NK-92 (cell line): ENCODE data around the gene PPP1CC.
"Not testable (repeated sequence)": the region's sequence is repeated elsewhere in the genome, so short reads cannot be mapped to it uniquely, and the experiment has no call there.

Experiments
- DNase-seq: peaks from one replicate; lab custom pipeline; 2025; ENCODE audit not compliant: unreplicated experiment; lab: John Stamatoyannopoulos, UW

PPP1CC gene

DNA sequence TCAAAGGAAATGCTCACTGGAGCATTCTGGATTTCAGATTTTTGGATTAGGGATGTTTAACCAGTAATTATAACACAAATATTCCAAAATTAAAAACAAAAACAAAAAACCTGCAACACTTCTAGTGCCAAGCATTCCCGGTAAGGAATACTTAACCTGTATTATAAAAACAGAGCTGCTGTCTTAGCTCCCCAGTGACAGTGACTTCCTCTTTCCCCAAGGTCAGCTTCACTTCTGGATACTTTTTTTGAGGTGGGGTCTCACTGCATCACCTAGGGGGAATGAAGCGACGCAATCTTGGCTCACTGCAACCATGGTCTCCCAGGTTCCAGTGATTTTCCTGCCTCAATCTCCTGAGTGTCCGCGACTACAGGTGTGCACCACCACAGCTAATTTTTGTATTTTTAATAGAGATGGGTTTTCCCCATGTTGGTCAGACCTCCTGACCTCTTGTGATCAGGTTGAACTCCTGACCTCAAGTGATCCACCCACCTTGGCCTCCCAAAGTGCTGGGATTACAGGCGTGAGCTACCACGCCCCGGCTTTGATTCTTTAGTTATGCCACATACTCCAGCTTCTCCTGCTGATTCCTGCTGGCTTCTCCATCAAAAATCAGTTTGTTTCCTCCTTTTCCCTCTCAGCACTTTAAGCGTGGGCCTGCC is 15.9 kb downstream of the PPP1CC start:
- no peak for DNase-seq

DNA sequence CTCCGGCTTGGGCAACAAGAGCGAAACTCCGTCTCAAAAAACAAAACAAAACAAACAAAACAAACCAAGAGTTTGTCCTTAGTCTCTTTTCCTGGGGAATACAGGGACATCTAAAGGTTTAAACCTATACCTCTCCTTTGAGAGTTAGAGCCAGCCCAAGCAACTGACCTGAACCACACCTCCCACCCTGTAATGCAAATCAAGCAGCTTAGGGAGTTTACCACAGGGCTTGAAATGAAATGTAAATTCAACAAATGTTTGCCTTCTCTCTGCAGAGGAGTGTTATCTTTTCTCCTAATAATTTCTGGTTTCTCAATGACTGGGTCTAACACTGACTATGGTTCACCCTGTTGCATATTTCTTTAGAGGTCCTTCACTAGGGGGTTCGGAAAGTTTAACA is 16.7 kb downstream of the PPP1CC start:
- no peak for DNase-seq

DNA sequence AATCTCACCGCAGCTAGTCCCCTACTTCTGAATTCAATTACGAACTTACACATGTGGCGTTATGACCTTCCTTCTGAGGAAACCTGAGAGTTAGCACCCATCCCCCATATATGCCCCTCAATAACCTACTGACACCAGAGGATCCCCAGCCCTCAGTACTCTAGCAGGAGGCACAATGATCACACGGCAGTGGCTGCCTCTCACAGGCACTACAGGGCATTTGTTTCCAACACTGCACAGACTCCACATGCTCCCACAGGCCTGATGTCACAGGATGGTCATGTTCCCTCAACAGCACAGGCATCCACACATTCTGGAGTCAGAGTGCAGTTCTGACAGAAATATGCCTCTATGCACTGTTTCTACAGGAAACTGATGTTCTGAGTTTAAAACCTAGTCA is 17.4 kb downstream of the PPP1CC start:
- no peak for DNase-seq

DNA sequence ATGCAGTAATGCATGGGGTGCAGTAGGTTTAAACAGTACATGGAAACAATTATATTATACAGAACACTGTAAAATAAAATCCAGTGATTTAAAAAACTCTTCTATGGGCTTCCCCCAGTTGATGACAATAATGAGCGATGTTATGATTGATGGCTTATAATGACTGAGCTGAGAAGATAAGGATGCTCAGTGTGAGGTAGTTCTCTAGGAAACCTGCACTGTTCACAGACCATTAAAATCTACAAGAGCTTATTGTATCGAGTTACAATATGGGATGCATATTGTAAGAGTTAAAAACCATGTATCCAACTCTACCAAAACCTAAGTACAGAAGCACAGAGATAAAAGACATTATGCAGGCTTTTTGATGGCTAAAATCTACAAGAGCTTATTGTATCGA is 19.8 kb downstream of the PPP1CC start:
- DNase-seq: not testable (repeated sequence)

DNA sequence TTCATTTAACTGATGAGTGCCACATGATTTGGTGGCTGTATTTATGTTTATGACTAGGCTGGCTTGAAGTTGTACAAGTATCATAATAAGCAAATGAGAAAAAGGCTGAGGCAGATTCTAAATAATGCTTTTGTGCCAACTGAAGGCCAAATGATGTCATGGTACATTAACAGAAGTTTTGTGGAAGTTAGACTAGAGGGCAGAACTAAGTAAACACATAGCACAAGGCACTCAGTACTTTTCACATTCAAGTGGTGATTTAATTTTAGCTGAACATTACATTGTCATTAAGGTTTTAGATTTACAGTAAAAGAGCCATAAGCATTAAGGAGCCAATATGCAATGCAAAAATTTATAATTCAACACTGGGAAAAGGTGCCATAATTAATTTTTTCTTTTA is 21.1 kb downstream of the PPP1CC start:
- no peak for DNase-seq

DNA sequence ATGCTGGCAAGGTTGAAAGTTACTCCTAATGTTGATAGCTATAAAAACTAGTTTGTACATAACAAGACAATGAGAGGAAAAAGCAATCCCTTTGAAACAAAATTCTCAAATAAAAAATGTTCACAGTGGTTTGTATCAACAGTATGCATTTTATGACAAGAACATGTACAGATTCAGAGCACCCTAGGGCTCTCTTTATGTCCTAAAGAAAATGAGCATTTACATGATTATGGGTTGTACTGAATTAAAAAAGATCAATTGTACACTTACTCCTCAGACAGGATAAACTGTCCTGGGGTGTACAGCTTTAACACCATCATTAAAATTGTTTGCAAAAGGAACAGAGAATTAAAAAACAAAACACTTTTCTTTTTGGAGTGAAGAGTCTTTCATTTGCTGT is 22.2 kb downstream of the PPP1CC start:
- no peak for DNase-seq

DNA sequence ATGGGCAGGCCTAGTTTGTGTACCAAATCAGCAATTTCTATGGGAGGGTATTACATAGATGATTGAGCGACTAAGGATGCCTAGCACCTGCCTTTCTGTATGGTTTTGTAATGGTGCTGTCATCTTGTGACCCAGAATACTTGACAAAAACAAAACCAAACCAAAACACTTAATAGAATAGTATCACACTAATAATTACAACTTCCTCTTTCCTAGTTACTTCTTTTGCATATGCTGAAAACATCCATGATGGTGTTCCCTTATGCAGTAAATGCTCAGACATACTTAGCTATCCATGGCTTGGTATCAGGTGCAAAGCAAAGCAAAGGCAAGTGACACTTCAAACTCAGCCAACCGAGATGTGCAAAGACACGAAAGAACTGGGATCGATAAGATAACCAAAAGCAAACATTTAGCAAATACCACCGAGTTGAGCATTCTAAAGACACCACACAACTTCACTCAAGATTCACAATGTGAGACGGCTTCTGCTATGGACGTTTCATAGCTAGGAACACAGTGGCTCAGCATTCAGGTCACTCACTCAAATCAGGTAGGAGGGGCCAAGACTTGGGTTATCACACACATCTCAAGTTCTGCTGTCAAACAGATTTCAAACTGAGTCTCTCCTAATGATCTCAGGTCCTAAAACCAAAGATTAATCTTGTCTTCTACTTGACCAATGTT is 24.3 kb downstream of the PPP1CC start:
- DNase-seq: no peak

DNA sequence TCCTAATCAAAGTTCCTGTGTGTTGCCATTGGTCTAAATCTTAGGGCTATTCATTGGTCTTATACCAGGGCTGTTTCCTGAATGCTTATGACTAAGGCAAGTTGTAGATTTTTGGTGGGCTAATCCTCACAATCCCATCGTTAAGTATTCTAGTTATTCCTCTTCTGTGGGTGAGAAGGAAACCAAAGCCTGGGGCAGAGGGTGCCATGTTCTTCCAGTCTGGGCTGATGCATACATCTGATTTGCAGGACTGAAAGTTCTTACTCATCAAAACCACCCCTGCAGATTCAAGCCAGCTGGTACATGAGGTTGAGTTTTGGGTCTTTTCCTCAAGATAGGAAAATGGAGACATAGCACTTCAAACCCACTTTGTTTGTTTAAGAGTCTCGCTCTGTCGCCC is 25.7 kb downstream of the PPP1CC start:
- DNase-seq: no peak

DNA sequence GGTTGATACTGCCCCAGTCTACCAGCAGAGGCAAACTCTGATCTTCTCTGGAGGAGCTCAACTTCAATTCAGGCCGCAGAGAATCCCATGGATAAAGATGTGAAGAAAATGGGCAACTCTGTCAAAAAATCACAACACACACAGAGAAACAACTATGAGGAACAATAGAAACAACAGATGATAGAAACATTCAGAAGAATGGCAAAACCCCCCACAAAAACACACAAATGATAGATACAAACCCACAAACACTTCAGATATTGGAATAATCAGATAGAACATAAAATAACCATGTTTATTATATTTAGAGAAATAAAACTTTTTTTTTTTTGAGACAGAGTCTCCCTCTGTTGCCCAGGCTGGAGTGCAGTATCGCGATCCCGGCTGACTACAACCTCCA is 33.8 kb downstream of the PPP1CC start:
- DNase-seq: no peak

DNA sequence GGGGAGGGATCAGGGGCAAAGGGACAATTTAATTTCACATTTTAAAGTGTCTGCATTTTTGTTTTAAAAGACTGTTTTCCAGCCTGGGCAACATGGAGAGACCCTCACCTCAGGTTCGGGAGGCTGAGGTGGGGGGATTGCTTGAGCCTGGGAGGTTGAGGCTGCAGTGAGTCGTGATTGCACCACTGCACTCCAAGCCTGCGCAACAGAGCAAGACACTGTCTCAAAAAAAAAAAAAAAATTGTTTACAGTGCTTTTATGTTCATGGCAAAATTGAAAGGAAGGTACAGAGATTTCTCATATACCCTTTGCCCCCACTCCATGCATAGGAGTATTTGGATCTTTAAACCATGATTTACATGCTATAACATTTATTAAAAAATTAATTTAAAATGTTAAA is 37.4 kb downstream of the PPP1CC start:
- no peak for DNase-seq

DNA sequence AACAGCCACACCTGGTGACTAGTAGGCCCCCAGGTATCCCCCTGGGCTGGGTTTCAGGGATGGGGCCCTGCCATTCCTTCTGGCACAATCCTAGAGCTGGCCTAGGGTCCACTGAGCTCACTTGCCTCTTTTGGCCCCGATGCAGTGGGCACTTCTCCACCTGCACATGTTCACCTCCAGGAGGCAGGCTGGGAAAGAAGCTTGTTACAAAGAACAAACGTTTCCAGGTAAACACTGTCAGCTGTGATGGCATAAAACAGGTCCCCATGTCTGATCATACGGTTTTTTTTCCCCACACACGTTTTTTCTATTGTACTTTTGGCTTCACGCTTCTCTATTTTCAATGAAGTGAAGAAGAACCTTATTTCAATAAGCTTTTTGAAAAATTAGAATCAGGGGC is 37.9 kb downstream of the PPP1CC start:
- DNase-seq: no peak

DNA sequence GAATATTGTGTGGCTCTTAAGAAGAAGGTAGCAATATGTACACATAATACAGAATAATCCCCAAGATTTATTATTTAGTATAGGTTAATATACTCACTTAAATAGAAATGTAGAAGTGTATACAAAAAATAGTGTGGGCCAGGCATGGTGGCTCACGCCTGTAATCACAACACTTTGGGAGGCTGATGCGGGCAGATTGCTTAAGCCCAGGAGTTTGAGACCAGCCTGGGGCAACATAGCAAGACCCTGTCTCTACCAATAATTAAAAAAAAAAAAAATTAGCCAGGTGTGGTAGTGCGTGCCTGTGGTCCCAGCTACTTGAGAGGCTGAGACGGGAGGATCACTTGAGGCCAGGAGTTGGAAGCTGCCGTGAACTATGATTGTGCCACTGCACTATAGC is 38.5 kb downstream of the PPP1CC start:
- no peak for DNase-seq

DNA sequence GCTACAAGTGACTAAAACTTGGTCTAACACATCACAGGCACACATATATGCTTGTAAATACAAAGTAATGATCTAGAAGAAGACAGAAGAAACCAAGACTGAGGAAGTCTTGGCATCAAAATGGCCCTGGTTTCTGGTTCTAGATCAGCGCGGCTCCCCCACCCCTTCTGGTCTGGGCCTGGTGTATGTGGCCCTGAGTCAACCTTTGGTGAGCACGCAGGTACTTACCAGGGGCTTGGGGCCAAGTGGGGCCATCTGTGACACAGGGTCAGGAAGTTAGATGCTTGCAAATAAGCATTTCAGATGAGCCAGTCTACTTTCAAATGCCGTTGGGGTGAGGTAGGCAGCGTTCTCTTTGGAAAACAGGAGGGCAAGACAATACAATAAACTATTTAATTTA is 40.6 kb downstream of the PPP1CC start:
- DNase-seq: no peak

DNA sequence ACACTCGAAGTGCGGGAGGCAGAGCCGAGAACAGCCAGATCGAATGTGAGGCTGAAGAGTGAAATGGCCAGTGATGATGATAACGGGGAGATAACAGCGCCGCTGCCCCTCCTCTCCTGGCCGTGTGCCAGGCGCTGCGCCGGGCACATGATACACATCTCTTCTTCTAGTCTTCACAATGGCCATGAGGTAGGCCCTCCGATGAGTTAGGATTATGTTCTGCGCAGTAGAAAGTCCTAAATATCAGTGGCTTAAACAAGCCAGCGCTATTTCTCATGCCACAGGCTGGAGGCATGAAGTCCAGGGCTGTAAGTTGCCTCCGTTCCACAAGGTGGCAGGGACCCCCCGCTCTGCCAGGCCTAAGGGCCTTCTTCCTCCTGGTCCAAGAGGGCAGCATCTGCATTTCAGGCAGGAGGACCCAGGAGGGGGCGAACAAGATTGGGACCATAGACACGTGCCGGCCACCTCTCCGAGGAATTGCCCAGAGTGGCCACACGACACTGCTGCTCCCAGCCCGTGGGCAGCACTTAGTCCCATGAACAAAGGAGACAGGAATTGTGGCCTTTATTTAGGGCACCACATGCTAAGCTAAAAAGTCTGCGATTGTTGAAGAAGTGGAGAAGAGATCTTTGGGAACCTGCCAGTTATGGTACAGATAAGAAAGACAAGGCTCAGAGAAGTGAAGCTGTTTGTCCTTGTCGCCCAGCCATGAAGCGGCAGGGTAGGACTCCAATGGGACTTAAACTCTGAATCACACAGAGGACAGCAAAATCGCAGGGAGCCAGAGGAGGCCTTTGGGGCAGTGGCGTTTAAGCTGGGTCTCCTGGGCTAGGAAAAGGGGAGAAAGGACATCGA is 42.9 kb downstream of the PPP1CC start:
- DNase-seq: no peak

DNA sequence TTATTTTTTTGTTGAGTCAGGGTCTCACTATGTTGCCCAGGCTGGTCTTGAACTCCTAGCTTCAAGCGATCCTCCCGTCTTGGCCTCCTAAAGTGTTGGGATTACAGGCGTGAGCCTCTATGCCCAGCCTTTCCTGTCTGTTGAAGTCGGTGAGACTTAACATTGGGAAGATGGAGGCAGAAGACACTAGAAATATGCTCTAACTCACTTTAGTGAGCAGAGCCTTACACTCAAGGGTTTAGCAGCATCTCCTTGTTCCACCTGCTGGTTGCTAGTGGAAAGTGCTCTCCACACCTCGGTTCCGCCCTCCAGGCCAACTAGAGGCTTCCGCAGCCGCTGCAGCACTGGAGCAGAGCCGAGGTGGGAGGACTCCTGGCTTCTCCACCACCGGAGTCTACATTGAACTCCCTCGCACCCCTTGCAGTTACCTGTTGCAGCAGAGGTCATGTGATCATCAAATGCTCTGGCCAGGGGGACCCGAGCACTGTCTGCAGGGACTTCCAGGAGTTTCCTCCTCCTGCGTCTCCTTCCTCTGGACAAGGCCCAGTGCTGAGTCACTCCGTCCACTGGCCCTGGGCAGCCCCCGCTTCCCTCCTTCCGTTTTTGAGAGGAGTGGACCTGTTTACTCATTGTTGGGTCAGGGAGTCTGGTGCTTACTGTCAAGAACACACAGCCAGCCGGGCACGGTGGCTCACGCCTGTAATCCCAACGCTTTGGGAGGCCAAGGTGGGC is 44.4 kb downstream of the PPP1CC start:
- DNase-seq: no peak

DNA sequence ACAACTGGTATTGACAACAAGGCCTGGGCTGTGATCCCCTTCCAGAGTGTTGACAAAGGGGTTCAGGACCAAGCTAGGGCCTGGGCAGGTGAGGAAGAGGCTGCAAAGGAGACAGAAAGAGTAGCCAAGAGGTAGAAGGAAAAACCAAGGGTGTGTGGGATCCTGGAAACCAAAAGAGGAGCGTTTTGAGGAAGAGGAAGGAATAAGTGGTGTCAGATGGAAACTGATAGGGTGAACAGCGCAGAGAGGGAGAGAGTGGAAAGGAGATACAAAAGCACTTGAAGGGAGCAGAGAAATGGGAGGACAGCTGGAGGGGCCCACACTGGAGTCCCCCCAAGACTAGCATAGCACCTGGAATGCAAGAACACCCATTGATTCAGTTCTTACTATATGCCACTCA is 45.5 kb downstream of the PPP1CC start:
- no peak for DNase-seq

DNA sequence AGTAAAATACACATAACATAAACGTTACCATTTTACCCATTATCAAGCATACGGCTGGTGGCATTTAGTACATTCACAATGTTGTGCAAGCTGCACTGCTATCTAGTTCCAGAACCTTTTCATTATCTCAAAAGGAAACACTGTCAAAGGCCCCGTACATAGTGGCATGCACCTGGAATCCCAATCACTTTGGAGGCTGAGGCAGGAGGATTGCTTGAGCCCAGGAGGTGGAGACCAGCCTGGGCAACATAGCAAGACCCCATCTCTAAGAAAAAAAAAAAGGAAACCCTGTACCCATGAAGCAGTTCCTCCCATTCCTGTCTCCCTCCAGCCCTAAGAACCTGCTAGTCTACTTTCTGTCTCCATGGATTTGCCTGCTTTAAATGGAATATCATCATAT is 46.4 kb downstream of the PPP1CC start:
- no peak for DNase-seq

DNA sequence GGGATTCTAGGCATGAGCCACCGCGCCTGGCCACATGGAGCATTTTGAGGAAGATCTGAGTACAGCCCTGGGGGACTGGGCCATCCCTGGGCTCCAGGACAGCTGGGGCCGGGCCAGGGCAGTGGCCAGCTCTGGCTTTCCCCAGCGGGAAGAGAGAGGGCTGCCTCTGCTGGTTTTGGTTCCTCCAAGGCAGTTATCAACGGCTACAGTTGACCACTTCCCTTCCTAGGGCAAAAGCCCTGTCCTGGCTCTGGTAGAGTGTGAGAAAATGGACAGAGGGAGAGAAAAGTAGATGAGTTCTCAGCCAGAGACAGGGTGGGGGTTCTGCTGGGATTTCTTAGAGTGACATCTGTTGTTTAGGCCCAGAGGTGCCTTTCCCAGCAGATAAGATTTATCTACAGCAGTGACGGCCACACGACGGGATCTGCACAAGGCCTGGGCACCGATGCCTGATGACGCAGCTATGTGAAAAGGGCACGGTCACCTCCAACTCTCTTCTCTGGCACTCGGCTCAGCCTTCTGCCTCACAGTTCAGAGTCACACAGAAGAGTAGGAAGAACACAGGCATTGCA is 48.3 kb downstream of the PPP1CC start:
- no peak for DNase-seq

DNA sequence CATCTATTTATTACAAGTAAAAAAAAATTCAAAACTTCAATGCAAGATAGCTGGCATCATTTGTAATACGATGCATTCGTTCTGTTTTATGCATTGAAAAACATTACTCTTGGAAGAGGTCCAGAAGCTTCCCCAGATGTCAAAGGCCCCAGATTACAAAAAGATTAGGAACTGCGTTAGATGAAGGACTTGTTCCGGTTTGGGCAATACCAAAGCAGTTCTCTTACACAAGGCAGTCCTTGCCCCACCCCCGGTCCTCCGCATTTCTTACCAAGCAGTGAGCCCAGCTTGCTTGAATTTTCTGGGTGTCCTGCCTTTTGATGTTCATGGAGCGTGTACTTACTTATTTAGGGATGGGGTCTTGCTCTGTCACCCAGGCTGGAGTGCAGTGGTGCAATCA is 49.0 kb downstream of the PPP1CC start:
- DNase-seq: no peak

DNA sequence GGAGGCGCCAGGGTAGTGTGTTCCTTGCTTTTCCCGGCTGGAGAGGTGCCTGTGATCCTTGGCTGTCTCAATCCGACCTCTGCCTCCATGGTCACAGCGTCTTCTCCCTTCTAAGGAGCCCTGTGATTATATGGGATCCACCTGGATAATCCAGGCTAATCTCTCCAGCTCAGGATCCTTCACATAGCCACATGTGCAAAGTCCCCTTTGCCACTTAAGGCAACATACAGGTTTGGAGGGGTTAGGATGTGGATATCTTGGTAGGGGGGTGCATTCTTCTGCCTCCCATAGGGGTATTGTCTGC is 52.6 kb downstream of the PPP1CC start:
- DNase-seq: no peak
